Activated CD4-positive, CD25-positive, alpha-beta regulatory T cell treated with anti-CD3 and anti-CD28 coated beads, Interleukin-2, amount 50 U/mL, for 16 hours (primary cell): ENCODE data around the gene CHRNA5.

Experiments
- DNase-seq: peaks from one replicate; pipeline ENCODE4 v3.0.0-alpha.2; 2020; ENCODE audit warnings: low read depth, low spot score

CHRNA5 gene

GRCh38 chr15:78640527-78641101, 75.3 kb downstream of the CHRNA5 start:
- DNase-seq = no peak

- DNase-seq = no peak
These were observed 75.9 kb downstream of the CHRNA5 start, which contains the start of gene CHRNB4 for GRCh38 chr15:78641102-78641748. Gene CHRNB4 (minus strand): TSS chr15:78641210. CDS start chr15:78641133, 77 bp downstream.

GRCh38 chr15:78641749-78642275, 76.5 kb downstream of the CHRNA5 start:
- no peak for DNase-seq

- DNase-seq = no peak
These were observed 77.0 kb downstream of the CHRNA5 start for GRCh38 chr15:78642331-78642730.
